ENCODE results near the gene CTSL.

The CTSL gene

DNA sequence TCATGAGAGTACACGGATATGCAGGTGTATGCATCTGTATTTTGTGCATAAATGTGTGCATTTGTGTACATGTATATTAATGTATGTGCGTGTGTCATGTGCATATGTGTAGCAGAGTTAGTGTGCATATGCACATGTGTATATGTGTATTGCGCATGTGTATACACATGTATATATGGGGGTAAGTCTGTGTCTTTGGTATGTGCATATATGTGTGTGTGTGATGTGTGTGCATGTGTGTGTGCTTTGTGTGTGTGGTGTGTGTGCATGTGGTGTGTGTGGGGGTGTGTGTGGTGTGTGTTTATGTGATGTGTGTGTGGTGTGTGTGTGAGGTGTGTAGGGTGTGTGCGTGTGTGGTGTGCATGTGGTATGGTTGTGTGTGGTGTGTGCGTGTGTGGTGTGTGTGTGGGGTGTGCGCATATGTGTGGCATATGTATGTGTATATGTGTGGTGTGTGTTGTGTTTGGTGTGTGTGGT, 13.1 kb upstream of the CTSL start:
- TF ChIP-seq, protein P1, sequence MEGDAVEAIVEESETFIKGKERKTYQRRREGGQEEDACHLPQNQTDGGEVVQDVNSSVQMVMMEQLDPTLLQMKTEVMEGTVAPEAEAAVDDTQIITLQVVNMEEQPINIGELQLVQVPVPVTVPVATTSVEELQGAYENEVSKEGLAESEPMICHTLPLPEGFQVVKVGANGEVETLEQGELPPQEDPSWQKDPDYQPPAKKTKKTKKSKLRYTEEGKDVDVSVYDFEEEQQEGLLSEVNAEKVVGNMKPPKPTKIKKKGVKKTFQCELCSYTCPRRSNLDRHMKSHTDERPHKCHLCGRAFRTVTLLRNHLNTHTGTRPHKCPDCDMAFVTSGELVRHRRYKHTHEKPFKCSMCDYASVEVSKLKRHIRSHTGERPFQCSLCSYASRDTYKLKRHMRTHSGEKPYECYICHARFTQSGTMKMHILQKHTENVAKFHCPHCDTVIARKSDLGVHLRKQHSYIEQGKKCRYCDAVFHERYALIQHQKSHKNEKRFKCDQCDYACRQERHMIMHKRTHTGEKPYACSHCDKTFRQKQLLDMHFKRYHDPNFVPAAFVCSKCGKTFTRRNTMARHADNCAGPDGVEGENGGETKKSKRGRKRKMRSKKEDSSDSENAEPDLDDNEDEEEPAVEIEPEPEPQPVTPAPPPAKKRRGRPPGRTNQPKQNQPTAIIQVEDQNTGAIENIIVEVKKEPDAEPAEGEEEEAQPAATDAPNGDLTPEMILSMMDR (IDR thresholded peaks at IDR 0.05; ENCODE audit: low read depth, low read length, missing control alignments): no peak
- H3K4me3 ChIP-seq (ENCODE audit: low read depth, low read length): no peak overlapping the region
- no peak for DNase-seq (ENCODE audit: low read depth)

DNA sequence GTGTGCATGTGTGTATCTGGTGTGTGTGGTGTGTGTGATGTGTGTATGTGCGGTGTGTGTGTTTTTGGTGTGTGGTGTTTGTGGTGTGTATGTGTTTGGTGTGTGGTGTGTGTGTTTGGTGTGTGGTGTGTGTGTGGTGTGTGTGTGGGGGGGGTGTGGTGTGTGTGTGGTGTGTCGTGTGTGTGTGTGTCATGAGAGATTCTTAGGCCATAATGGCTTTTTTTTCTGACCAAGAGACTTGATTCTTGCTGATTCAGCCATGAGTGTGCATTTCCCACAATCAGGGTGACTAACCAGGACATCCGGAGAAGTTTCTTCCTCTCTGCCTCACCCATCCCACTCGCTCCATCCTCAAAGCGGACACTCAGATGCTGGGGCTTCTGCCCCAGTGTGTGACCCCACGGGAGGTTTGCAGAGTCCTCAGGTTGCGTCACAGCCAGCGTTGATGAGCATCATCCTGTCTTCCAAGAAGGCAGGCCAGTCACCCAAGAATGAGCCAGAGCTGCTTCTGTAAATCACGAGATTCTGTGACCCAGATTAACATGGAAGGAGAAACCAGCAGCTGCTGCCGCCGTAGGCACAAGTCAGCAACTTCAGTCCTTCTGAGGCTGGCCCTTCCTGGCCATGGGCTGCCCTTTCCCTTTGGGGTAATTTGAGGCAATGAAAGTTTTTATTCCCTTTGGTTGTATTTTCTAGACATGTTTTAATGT, 12.5 kb upstream of the CTSL start:
- H3K4me3 ChIP-seq (ENCODE audit: low read depth, low read length): no peak overlapping the region

DNA sequence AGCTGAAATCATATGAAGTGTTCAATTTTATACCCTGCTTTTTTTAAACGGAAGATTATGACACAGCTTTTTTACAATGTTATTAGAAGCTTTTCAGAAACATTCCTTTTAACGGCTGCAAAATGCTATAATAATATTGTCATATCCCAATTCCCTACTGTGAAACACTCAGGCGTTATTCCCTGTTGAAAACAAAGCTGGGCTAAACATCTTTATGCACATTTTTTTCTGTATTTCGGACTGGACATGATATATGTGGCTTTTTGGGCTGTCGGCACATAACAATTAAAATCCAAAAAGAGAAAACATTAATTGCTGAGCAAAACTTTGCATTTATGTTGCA, 12.0 kb upstream of the CTSL start:
- no peak overlapping the region for H3K4me3 ChIP-seq (ENCODE audit: low read depth, low read length)
- TF ChIP-seq, protein P1 (IDR thresholded peaks at IDR 0.05; ENCODE audit: low read depth, low read length, missing control alignments): no peak

More for the DNA sequence above, 12.5 kb upstream of the CTSL start:
- no peak for DNase-seq (ENCODE audit: low read depth)
- TF ChIP-seq, protein P1 (IDR thresholded peaks at IDR 0.05; ENCODE audit: low read depth, low read length, missing control alignments): no peak

DNA sequence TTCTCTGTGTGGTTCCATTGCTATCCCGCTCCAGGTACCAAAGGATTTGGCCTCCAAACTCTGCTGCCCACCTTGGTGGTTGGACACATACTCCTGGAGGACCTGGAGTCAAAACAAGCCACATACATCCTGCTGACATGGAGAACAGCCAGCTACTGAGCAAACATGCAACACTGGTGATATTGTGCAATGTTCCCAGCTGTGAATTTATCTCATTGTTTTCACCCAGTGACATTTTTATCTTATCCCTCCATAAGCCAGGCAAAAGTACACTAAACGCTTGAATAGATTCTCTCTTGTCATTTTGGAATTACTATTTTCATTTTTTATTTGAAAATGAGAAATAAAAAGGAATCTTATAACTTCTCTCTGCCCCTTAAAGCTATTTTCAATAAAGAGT, 11.1 kb upstream of the CTSL start:
- no peak overlapping the region for H3K4me3 ChIP-seq (ENCODE audit: low read depth, low read length)
- TF ChIP-seq, protein P1 (IDR thresholded peaks at IDR 0.05; ENCODE audit: low read depth, low read length, missing control alignments): no peak
- DNase-seq (ENCODE audit: low read depth): no peak

More for the DNA sequence above, 12.0 kb upstream of the CTSL start:
- DNase-seq (ENCODE audit: low read depth): no peak

DNA sequence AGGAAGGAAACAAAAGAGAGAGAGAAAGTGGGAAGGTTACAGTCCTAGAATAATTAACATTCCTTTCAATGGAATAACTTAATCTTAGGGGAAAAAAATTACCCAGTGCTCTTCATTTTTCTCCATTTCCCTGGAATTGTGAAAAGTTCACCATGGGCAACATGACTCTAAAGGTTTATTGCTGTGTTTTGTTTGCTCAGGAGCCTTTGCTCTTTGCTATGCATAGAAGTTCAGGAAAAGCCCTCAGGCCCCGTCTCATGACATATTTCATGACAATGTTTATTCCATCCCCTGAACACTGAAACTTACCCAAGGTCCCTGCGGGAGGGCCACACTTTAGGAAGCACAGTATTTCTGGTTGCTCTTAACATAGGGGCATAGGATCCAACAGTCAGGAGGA, 9.8 kb upstream of the CTSL start:
- no peak for DNase-seq (ENCODE audit: low read depth)
- TF ChIP-seq, protein P1 (IDR thresholded peaks at IDR 0.05; ENCODE audit: low read depth, low read length, missing control alignments): no peak
- H3K4me3 ChIP-seq (ENCODE audit: low read depth, low read length): no peak overlapping the region

DNA sequence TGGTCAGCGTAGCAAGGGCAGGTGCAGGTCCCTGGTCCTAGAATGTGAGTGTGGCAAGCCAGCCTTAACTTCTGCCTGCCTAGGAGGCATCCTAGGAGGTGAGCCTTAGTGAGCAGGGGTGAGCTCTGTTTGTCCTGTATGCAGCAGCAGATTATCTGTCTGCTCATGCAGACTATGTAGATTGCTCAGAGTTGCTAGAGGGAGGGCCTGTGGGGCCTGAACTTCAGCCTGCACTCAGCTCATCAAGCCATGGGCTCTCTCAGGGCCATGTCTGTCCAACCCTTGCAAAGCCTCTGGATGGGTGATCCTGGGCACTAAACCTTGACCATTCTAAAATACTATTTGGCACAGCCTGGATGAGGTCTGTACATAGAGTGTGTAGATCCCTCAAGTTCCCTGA, 8.5 kb upstream of the CTSL start:
- no peak for DNase-seq (ENCODE audit: low read depth)
- H3K4me3 ChIP-seq (ENCODE audit: low read depth, low read length): no peak overlapping the region
- TF ChIP-seq, protein P1 (IDR thresholded peaks at IDR 0.05; ENCODE audit: low read depth, low read length, missing control alignments): no peak

DNA sequence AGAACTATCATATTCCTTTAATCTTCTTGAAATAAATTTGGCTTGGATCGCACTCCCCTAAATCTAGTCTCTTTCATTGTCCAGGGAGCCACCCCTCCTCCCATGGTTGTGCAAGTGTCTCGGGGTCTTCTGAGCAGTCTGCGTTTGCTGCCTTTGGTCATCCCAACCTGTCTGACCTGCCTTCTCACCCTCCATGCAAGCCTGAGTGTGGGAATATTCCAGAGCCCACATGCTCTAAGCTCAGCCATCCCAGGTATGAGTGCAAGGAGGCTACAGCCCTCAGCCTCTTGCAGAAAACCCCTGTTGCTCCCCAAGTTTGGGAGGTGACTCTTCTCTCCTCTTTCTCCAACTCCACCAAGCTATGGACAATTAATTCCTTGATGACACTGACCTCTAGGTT, 7.7 kb upstream of the CTSL start:
- TF ChIP-seq, protein P1 (IDR thresholded peaks at IDR 0.05; ENCODE audit: low read depth, low read length, missing control alignments): no peak
- no peak for DNase-seq (ENCODE audit: low read depth)
- no peak overlapping the region for H3K4me3 ChIP-seq (ENCODE audit: low read depth, low read length)

Data from GM12864 (cell line).